ENCODE measurements around the gene NTSR2. TPM values are rescaled to one million over a fixed set of nuclear protein-coding genes. Genes with fewer than 3 reads are reported as not detected.

The NTSR2 gene
- total and polyA plus RNA-seq, 2 of the 8 experiments (the other 6 are each of a cell fraction or from before 2014, with no cell fraction given) = 0.05 TPM; not detected in 1

DNA sequence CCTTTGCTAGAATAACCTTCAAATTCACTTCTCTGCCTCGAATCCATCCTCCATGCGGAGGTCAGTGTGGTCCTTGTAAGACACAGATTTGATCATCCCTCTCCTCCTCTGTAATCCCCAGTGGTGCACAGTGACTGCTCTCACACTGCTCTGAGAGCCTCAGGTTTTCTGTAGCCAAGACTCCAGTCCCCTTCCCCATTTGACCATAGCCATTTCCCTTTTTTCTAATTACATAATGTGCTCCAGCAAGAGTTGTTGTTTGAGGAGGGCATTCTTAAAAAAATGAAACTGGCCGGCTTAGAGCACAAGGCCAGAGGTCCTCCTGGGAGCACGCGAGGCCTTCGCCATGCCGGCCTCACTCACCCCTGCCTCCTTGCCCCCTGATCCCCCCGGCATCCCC, 41.8 kb upstream of the NTSR2 start (continued):
- TF ChIP-seq, protein P1, sequence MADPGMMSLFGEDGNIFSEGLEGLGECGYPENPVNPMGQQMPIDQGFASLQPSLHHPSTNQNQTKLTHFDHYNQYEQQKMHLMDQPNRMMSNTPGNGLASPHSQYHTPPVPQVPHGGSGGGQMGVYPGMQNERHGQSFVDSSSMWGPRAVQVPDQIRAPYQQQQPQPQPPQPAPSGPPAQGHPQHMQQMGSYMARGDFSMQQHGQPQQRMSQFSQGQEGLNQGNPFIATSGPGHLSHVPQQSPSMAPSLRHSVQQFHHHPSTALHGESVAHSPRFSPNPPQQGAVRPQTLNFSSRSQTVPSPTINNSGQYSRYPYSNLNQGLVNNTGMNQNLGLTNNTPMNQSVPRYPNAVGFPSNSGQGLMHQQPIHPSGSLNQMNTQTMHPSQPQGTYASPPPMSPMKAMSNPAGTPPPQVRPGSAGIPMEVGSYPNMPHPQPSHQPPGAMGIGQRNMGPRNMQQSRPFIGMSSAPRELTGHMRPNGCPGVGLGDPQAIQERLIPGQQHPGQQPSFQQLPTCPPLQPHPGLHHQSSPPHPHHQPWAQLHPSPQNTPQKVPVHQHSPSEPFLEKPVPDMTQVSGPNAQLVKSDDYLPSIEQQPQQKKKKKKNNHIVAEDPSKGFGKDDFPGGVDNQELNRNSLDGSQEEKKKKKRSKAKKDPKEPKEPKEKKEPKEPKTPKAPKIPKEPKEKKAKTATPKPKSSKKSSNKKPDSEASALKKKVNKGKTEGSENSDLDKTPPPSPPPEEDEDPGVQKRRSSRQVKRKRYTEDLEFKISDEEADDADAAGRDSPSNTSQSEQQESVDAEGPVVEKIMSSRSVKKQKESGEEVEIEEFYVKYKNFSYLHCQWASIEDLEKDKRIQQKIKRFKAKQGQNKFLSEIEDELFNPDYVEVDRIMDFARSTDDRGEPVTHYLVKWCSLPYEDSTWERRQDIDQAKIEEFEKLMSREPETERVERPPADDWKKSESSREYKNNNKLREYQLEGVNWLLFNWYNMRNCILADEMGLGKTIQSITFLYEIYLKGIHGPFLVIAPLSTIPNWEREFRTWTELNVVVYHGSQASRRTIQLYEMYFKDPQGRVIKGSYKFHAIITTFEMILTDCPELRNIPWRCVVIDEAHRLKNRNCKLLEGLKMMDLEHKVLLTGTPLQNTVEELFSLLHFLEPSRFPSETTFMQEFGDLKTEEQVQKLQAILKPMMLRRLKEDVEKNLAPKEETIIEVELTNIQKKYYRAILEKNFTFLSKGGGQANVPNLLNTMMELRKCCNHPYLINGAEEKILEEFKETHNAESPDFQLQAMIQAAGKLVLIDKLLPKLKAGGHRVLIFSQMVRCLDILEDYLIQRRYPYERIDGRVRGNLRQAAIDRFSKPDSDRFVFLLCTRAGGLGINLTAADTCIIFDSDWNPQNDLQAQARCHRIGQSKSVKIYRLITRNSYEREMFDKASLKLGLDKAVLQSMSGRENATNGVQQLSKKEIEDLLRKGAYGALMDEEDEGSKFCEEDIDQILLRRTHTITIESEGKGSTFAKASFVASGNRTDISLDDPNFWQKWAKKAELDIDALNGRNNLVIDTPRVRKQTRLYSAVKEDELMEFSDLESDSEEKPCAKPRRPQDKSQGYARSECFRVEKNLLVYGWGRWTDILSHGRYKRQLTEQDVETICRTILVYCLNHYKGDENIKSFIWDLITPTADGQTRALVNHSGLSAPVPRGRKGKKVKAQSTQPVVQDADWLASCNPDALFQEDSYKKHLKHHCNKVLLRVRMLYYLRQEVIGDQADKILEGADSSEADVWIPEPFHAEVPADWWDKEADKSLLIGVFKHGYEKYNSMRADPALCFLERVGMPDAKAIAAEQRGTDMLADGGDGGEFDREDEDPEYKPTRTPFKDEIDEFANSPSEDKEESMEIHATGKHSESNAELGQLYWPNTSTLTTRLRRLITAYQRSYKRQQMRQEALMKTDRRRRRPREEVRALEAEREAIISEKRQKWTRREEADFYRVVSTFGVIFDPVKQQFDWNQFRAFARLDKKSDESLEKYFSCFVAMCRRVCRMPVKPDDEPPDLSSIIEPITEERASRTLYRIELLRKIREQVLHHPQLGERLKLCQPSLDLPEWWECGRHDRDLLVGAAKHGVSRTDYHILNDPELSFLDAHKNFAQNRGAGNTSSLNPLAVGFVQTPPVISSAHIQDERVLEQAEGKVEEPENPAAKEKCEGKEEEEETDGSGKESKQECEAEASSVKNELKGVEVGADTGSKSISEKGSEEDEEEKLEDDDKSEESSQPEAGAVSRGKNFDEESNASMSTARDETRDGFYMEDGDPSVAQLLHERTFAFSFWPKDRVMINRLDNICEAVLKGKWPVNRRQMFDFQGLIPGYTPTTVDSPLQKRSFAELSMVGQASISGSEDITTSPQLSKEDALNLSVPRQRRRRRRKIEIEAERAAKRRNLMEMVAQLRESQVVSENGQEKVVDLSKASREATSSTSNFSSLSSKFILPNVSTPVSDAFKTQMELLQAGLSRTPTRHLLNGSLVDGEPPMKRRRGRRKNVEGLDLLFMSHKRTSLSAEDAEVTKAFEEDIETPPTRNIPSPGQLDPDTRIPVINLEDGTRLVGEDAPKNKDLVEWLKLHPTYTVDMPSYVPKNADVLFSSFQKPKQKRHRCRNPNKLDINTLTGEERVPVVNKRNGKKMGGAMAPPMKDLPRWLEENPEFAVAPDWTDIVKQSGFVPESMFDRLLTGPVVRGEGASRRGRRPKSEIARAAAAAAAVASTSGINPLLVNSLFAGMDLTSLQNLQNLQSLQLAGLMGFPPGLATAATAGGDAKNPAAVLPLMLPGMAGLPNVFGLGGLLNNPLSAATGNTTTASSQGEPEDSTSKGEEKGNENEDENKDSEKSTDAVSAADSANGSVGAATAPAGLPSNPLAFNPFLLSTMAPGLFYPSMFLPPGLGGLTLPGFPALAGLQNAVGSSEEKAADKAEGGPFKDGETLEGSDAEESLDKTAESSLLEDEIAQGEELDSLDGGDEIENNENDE (IDR thresholded peaks at IDR 0.05; ENCODE audit: insufficient replicate concordance, low read length) = no peak
- no peak for TF ChIP-seq CTBP2 (IDR thresholded peaks at IDR 0.05; ENCODE audit: borderline replicate concordance, insufficient read depth, insufficient read length, low read length)
- no peak for TF ChIP-seq ZNF274 (IDR thresholded peaks at IDR 0.05; ENCODE audit: borderline replicate concordance, extremely low read depth, low read length)
- TF ChIP-seq TAF7 (optimal IDR thresholded peaks at IDR 0.05; ENCODE audit: borderline replicate concordance, low read depth, low read length) = no peak
- TF ChIP-seq ASH2L (IDR thresholded peaks at IDR 0.05; ENCODE audit: low read length) = no peak
- no peak for TF ChIP-seq SIX5 (IDR thresholded peaks at IDR 0.05; ENCODE audit: low read depth, low read length)
- TF ChIP-seq CHD2 (IDR thresholded peaks at IDR 0.05; ENCODE audit: low read length) = no peak
- no peak for TF ChIP-seq TCF12 (IDR thresholded peaks at IDR 0.05; ENCODE audit: low read depth, low read length)
- no peak for TF ChIP-seq SP2 (IDR thresholded peaks at IDR 0.05; ENCODE audit: low read length)
- no peak for TF ChIP-seq YY1 (IDR thresholded peaks at IDR 0.05; ENCODE audit: low read depth, low read length)
- TF ChIP-seq, protein P2, sequence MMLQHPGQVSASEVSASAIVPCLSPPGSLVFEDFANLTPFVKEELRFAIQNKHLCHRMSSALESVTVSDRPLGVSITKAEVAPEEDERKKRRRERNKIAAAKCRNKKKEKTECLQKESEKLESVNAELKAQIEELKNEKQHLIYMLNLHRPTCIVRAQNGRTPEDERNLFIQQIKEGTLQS (IDR thresholded peaks at IDR 0.05; ENCODE audit: insufficient read depth, low read depth, low read length) = no peak
- no peak for TF ChIP-seq CBX5 (IDR thresholded peaks at IDR 0.05; ENCODE audit: low read depth, low read length)
